Subcutaneous abdominal adipose tissue (tissue), 5 donors: ENCODE measurements around the gene NUMA1.

Experiments used
- H3K27ac ChIP-seq: one replicate; pipeline ENCODE4 v1.7.0; 2013; ENCODE audit warnings: low read depth, mild to moderate bottlenecking, inconsistent platforms, low read length, moderate library complexity
- H3K27me3 ChIP-seq, 5 donors: one replicate each; pipeline ENCODE4 v1.7.0; 2013; ENCODE audit warnings: low read length in 5 of 5, inconsistent platforms in 1 of 5; ENCODE audit not compliant: control insufficient read depth in 5 of 5, insufficient read depth in 4 of 5
- H3K36me3 ChIP-seq, 5 donors: one replicate each; pipeline ENCODE4 v1.7.0; 2013; ENCODE audit warnings: low read length in 5 of 5; ENCODE audit not compliant: control insufficient read depth in 5 of 5, insufficient read depth in 5 of 5
- H3K4me1 ChIP-seq, 5 donors: one replicate each; pipeline ENCODE4 v1.7.0; 2013; ENCODE audit warnings: low read length in 5 of 5, mild to moderate bottlenecking in 3 of 5, moderate library complexity in 1 of 5; ENCODE audit not compliant: control insufficient read depth in 5 of 5, insufficient read depth in 5 of 5
- H3K4me3 ChIP-seq, 5 donors: one replicate each; pipeline ENCODE4 v1.7.0; 2013; ENCODE audit warnings: low read length in 5 of 5, low read depth in 1 of 5
- H3K9ac ChIP-seq, 5 donors: one replicate each; pipeline ENCODE4 v1.7.0; 2013; ENCODE audit warnings: low read length in 5 of 5, mild to moderate bottlenecking in 4 of 5, moderate library complexity in 3 of 5
- H3K9me3 ChIP-seq, 5 donors: one replicate each; pipeline ENCODE4 v1.7.0; 2013; ENCODE audit warnings: low read length in 5 of 5; ENCODE audit not compliant: control insufficient read depth in 5 of 5
- donor health status: healthy.
- donor health status: healthy.
- donor health status: healthy.
- donor health status: healthy.
- donor health status: healthy.

NUMA1 gene

DNA sequence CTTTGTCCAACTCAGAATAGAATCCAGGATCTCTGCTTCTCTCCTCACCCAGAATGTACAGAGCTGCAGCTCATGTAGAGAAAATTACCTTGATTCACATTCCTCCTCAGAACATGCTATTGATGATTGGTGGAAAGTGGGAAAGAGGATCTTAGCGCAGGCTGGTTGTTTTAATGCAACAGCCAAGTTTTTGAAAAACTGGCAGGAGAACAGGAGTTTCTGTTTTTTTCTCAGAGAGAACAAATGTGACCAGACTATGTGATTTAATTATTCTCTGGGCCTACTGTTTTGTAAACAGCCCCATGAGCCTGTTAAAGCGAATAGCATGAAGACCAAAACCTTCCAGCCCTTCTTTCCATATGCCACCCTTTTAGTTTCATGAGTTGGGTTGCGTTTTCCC is 100.7 kb downstream of the NUMA1 start:
- no peak overlapping the region for H3K4me3 ChIP-seq
- H3K36me3 ChIP-seq = peaks cover 8 to 21% (median 12%) of the 10 kb centered on the region in 5 donors
- H3K27me3 ChIP-seq = no peaks in the 10 kb centered on the region
- H3K9ac ChIP-seq = no peak overlapping the region
- no peaks in the 10 kb centered on the region for H3K9me3 ChIP-seq
- no peaks in the 10 kb centered on the region for H3K4me1 ChIP-seq
- no peak overlapping the region for H3K27ac ChIP-seq

DNA sequence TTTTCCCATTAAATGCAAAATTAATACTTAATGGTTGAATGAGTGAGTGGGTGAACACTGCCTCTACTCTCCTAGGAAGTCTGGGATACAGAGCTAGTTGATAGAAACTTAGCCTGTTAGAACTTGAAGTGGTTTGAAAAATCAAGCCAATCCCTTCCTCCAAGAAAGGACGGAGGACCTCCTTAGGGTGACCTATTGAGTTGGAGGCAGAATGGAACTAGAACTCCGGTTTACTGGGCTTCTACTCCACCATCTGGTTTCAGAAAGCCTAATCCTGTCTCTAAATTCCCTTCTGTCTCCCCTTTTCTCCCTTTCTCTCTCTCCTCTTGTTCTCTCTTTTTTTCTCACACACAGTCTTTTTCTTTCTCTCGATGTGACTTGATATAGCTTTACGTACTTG is 101.2 kb downstream of the NUMA1 start:
- Histone ChIP-seq H3K9ac (no peak overlapping the region), H3K4me3 (no peak overlapping the region), H3K9me3 (no peaks in the 10 kb centered on the region), H3K36me3 (peaks cover 7 to 21% (median 11%) of the 10 kb centered on the region in 5 donors), H3K27me3 (no peaks in the 10 kb centered on the region), H3K27ac (no peak overlapping the region), H3K4me1 (no peaks in the 10 kb centered on the region)

DNA sequence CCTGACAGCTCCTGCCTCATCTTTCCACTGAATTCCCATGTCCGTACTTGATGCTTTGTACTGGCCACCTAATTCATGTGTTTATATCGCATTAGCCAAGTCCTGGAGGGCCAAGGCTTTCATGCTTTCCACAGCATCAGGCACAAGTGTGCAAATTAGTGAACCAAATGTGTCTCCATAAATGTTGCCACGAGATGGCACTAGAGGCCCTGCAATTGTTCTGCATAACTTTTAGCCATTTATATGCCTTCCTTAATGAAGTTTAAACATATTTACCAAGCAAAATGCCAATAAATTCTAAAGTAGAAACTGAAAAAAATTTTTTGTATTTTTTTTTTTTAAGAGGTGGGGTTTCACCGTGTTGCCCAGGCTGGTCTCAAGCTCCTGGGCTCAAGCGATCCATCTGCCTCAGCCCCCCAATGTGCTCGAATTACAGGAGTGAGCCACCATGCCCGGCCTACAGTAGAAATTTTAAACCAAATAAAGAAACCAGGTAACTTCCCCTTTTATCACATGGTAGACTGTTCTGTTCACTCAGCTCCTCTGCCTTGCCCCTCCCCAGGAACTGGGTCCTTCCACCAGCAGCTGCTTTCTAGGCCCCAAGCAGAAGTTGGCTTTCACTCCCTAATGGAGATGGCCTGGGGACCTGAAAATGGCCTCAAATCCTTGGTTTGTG is 102.5 kb downstream of the NUMA1 start:
- no peaks in the 10 kb centered on the region for H3K9me3 ChIP-seq
- no peaks in the 10 kb centered on the region for H3K27me3 ChIP-seq
- no peak overlapping the region for H3K4me3 ChIP-seq
- no peak overlapping the region for H3K9ac ChIP-seq
- peaks cover 0 to 21% (median 10%) of the 10 kb centered on the region in 5 donors for H3K36me3 ChIP-seq
- no peaks in the 10 kb centered on the region for H3K4me1 ChIP-seq
- H3K27ac ChIP-seq = no peak overlapping the region

DNA sequence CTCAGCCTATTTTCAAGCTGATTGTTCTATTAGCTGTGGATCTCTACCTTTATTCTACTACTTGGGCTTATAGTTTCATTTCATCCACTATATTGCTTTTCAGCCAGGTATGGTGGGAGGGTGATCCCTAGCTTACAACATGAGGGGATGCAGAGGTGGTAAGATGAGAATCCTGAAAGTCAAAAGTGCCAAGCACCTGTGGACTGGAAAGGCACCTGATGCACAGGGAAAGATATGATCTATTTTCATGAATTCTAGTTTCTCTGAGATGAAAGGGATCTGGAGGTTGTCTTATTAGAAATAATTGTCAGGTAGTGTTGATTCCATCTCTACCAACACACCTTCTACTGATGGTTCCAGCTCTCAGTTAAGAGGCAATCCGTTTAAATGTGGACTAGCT is 103.3 kb downstream of the NUMA1 start:
- H3K27me3 ChIP-seq = no peaks in the 10 kb centered on the region
- H3K4me3 ChIP-seq = no peak overlapping the region
- H3K9ac ChIP-seq = no peak overlapping the region
- no peaks in the 10 kb centered on the region for H3K9me3 ChIP-seq
- H3K36me3 ChIP-seq = peaks cover 0 to 21% (median 10%) of the 10 kb centered on the region in 5 donors
- H3K4me1 ChIP-seq = no peaks in the 10 kb centered on the region
- H3K27ac ChIP-seq = no peak overlapping the region

DNA sequence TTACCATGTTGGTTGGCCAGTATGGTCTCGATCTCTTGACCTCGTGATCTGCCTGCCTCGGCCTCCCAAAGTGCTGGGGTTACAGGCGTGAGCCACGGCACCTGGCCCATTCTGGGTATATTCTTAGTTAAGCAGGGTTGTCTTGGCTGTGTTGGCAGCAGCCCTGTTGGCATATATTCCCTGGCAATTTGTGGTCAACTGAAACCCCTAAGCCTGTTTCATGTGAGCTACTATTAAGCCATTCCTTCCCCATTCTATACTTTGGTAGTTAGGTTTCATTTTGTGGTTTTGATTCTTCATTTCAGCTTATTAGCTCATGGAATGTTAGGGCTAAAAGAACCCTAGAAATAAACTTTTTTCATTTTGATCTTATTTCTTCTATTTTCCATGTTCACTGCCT is 103.8 kb downstream of the NUMA1 start:
- no peaks in the 10 kb centered on the region for H3K4me1 ChIP-seq
- no peak overlapping the region for H3K4me3 ChIP-seq
- no peak overlapping the region for H3K9ac ChIP-seq
- H3K27ac ChIP-seq = no peak overlapping the region
- H3K36me3 ChIP-seq = peaks cover 0 to 23% (median 10%) of the 10 kb centered on the region in 5 donors
- no peaks in the 10 kb centered on the region for H3K9me3 ChIP-seq
- no peaks in the 10 kb centered on the region for H3K27me3 ChIP-seq

DNA sequence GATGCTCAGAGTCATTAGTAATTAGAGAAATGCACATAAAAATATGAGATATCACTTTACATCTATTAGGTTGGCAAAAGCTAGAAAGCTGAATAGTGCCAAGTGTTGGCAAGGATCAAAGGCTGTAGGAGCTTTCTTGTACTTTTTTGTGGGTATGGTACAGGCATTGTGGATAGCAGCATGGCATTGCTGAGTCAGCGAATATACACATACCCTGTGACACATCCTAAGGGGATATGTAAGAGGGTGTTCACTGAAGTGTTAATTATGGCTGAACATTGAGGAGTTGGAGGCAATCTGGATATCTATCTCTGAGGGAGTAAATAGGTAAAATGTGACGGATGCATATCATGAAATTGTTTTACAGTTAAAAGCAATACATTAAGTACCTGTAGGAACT is 108.7 kb downstream of the NUMA1 start:
- Histone ChIP-seq H3K27me3 (no peaks in the 10 kb centered on the region), H3K9me3 (no peaks in the 10 kb centered on the region), H3K27ac (no peak overlapping the region), H3K36me3 (peaks cover 7 to 24% (median 14%) of the 10 kb centered on the region in 5 donors), H3K9ac (no peak overlapping the region), H3K4me1 (no peaks in the 10 kb centered on the region), H3K4me3 (no peak overlapping the region)

DNA sequence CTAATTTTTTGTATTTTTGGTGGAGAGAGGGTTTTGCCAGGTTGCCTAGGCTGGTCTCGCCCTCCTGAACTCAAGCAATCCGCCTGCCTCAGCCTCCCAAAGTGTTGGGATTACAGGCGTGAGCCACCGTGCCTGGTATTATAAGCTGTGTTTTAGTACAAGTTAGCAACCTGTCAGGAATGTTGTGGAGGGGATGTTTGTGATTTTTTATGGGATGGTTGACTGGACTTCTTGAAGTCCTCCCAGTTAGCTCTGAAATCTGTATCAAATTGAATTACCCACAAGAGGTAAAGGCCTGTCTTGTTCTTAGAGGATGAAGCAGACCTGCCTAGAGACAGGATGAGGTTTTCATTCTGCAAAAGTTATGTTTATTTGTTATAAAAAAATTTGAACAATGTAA is 115.7 kb downstream of the NUMA1 start:
- peaks cover 13 to 39% (median 28%) of the 10 kb centered on the region in 5 donors for H3K36me3 ChIP-seq
- no peak overlapping the region for H3K9ac ChIP-seq
- H3K27me3 ChIP-seq = no peaks in the 10 kb centered on the region

DNA sequence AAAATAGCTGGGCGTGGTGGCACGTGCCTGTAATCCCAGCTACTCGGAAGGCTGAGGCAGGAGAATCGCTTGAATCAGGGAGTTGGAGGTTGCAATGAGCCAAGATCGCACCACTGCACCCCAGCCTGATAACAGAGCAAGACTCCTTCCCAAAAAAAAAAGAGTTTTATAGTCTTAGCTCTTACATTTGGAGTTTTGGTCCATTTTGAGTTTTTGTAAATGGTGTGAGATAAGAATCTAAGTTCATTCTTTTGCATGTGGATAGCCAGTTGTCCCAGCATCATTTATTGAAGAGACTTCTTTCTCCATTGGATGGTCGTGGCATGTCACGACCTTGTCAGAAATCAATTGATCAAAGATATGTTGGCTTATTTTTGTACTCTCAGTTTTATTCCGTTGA is 116.9 kb downstream of the NUMA1 start:
- Histone ChIP-seq H3K4me3 (no peak overlapping the region), H3K9me3 (peaks cover 0 to 4% (median 0%) of the 10 kb centered on the region in 5 donors), H3K27me3 (no peaks in the 10 kb centered on the region), H3K36me3 (peaks cover 13 to 36% (median 28%) of the 10 kb centered on the region in 5 donors), H3K4me1 (no peaks in the 10 kb centered on the region), H3K27ac (no peak overlapping the region), H3K9ac (no peak overlapping the region)

More for the DNA sequence above, 115.7 kb downstream of the NUMA1 start:
- Histone ChIP-seq H3K9me3 (peaks cover 0 to 4% (median 0%) of the 10 kb centered on the region in 5 donors), H3K27ac (no peak overlapping the region), H3K4me3 (no peak overlapping the region), H3K4me1 (no peaks in the 10 kb centered on the region)

DNA sequence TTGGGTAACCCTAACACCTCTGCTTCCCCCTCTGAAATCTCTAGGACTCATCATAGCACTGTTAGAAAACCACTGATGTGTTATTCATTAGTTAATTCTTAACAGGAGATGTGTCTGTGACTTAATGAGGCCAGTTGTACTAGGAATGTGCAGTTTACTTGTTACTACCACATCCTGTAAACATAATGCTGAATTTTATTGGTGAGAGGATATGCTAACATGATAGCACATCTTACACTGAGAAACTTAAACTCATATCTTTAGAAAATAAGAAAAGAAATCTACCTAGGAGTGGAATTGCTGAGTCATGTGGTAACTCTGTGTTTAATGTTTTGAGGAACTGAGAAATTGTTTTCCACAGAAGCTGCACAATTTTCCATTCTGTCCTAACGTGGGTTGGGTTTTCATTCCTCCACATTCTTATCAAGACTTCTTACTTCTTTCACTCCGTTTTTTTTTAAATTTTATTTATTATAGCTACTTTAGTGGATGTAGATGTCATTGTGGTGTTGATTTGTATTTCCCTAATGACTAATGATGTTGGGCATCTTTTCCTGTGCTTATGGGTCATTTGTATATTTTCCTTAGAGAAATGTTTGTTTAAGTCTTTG is 117.8 kb downstream of the NUMA1 start:
- Histone ChIP-seq H3K27me3 (no peaks in the 10 kb centered on the region), H3K4me3 (no peak overlapping the region), H3K27ac (no peak overlapping the region), H3K9ac (no peak overlapping the region), H3K4me1 (no peaks in the 10 kb centered on the region), H3K36me3 (peaks cover 12 to 32% (median 25%) of the 10 kb centered on the region in 5 donors), H3K9me3 (peaks cover 0 to 4% (median 0%) of the 10 kb centered on the region in 5 donors)

DNA sequence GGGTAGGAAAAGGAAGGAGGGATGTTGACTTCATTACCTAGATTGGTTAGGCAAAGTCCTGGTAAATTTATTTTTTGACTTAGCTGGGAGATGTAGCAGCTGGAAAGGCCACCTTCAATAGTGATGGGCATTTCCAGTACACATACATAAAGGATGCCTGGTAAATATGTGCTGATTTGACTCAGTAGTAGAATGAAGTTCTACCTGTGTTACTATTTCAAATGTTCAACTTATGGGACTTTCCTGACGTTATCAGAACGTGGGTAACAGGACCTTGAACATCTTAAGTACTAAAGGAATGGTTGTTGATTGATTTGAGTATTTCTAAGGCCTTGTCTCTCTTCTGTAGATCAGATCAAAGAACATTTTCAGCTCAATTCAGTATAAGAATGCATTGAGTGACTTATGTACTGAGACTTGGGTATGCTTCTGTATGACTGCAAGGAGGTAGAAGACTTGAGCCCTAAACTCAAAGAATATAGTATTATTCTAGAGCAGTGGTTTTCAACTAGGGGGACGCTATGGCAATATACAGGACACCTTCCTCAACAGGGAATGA is 124.4 kb downstream of the NUMA1 start:
- Histone ChIP-seq H3K27ac (no peak overlapping the region), H3K9me3 (no peaks in the 10 kb centered on the region), H3K27me3 (no peaks in the 10 kb centered on the region), H3K9ac (no peak overlapping the region), H3K36me3 (peaks cover 7 to 13% (median 10%) of the 10 kb centered on the region in 5 donors), H3K4me1 (no peaks in the 10 kb centered on the region), H3K4me3 (no peak overlapping the region)
